ENCODE data around the gene MATN4. TPM values are rescaled to one million over a fixed set of nuclear protein-coding genes. Genes with fewer than 3 reads are reported as not detected.

The MATN4 gene
- total RNA-seq, 1 experiment from 2014 or later, result 0.64 TPM

- RAD21 ChIA-PET (ENCODE audit: low non-redundant PET in 1 of 2, low total read pairs in 2 of 2, uncharacterized antibody in 2 of 2, unreplicated experiment in 2 of 2), result interaction anchor here in 1 of 2 experiments (1.8 kb wide), 1 partner anchor 118 kb away, joined by 11 read pairs; no protein-coding TSS in a partner anchor
- H3K79me2 ChIP-seq (ENCODE audit: insufficient read depth, low read length), result no peaks in the 10 kb centered on the region
- H3K9me3 ChIP-seq (ENCODE audit: control insufficient read depth in 1 of 2, insufficient read depth in 1 of 2, low read depth in 1 of 2, low read length in 2 of 2), result no peaks in the 10 kb centered on the region
- no peak for TF ChIP-seq EGR1 (IDR thresholded peaks at IDR 0.05; ENCODE audit: low read depth)
- no peak for TF ChIP-seq CEBPB (IDR thresholded peaks at IDR 0.05; ENCODE audit: low read depth)
- TF ChIP-seq ELF1 (IDR thresholded peaks at IDR 0.05; ENCODE audit: borderline replicate concordance, low read depth), result no peak
- no peak for TF ChIP-seq TCF7L2 (IDR thresholded peaks at IDR 0.05; ENCODE audit: borderline replicate concordance, extremely low read depth, insufficient read depth, insufficient read length)
- TF ChIP-seq YY1 (IDR thresholded peaks at IDR 0.05; ENCODE audit: extremely low read depth, insufficient replicate concordance, low read depth, low read length), result no peak
- TF ChIP-seq MAX (IDR thresholded peaks at IDR 0.05), result no peak
- no peak for TF ChIP-seq POLR2A (IDR thresholded peaks at IDR 0.05; ENCODE audit: borderline replicate concordance, extremely low read depth, insufficient read depth, insufficient read length)
- TF ChIP-seq CBX3 (IDR thresholded peaks at IDR 0.05; ENCODE audit: low read depth), result no peak
- TF ChIP-seq SP1 (IDR thresholded peaks at IDR 0.05; ENCODE audit: low read depth), result no peak
- TF ChIP-seq POLR2AphosphoS5 (IDR thresholded peaks at IDR 0.05; ENCODE audit: low read depth, low read length), result no peak
- no peaks in the 10 kb centered on the region for H3K36me3 ChIP-seq (ENCODE audit: control insufficient read depth in 1 of 2, insufficient read depth in 2 of 2, low read length in 2 of 2)
- POLR2A ChIA-PET, result interaction anchor here (1.7 to 1.8 kb wide), 2 partner anchors 25 to 118 kb away, joined by 4 to 6 read pairs; no protein-coding TSS in a partner anchor
- H3K4me1 ChIP-seq (ENCODE audit: control insufficient read depth in 1 of 2, insufficient read depth in 2 of 2, low read length in 2 of 2), result no peaks in the 10 kb centered on the region
- H4K20me1 ChIP-seq (ENCODE audit: insufficient read depth), result no peaks in the 10 kb centered on the region
- H3K27me3 ChIP-seq (ENCODE audit: insufficient read depth, low read length), result no peaks in the 10 kb centered on the region
- intact Hi-C loops (cut with micrococcal nuclease), result loop anchor here (1.0 kb wide), 2 partner anchors 118 to 452 kb away; no protein-coding TSS in a partner anchor
- no peak overlapping the region for H3K4me2 ChIP-seq (ENCODE audit: low read length)
- no peak overlapping the region for H3K4me3 ChIP-seq (replicated peaks in 1 of 2; ENCODE audit: low read depth in 1 of 2, low read length in 2 of 2)
- DNase-seq (ENCODE audit: low read depth, low spot score) (no peak), ATAC-seq (no peak)
- no peak overlapping the region for H3K27ac ChIP-seq (ENCODE audit: low read depth, low read length)
- no peaks in the 10 kb centered on the region for H3K9me2 ChIP-seq (ENCODE audit: insufficient read depth)
- H2AFZ ChIP-seq (ENCODE audit: low read depth, low read length, poor library complexity, severe bottlenecking), result no peak overlapping the region
- no peak overlapping the region for H3K9ac ChIP-seq (ENCODE audit: low read length)
- BruUV-seq (replicated peaks), result no TSS peak
- CTCF ChIA-PET, result interaction anchor here (0.6 to 6.9 kb wide), 9 partner anchors 12 to 452 kb away, joined by 3 to 100 read pairs (median 4); partner anchors contain the start of gene RBPJL
These were observed 10.8 kb upstream of the MATN4 start for GRCh38 chr20:45318948-45319347.
